Occipital lobe (tissue), 2 donors: ENCODE results near the gene ODR4. TPM values are rescaled to one million over a fixed set of nuclear protein-coding genes. Genes with fewer than 3 reads are reported as not detected.
"Not testable (repeated sequence)": the region's sequence is repeated elsewhere in the genome, so short reads cannot be mapped to it uniquely, and the experiment has no call there.

Experiments
- DNase-seq: peaks from one replicate; lab custom pipeline; 2025; lab: John Stamatoyannopoulos, UW
- total RNA-seq: library from RNA; depleted of rRNA; stranded (reverse); fragments of >200 nt; gene quantifications from one replicate; pipeline ENCODE4 v1.2.3, GENCODE V29; 2014

Gene ODR4
- 71.0 TPM for total RNA-seq

- DNase-seq = peak; percentile 99
These were observed at the start of gene ODR4, which contains the start of gene TPR for GRCh38 chr1:186375152-186375928. Gene ODR4 (plus strand): TSS chr1:186375838. CDS start chr1:186379786, 3,948 bp downstream. Gene TPR (minus strand): TSS chr1:186375253. CDS start chr1:186375028, 225 bp downstream.

GRCh38 chr1:186326009-186326408, 49.6 kb upstream of the ODR4 start:
- no peak for DNase-seq

- no peak for DNase-seq
These were observed 48.3 kb upstream of the ODR4 start for GRCh38 chr1:186327331-186327730.

GRCh38 chr1:186330758-186331157, 44.9 kb upstream of the ODR4 start:
- DNase-seq = no peak

GRCh38 chr1:186337554-186337953, 38.1 kb upstream of the ODR4 start:
- no peak for DNase-seq

- no peak for DNase-seq
These were observed 34.9 kb upstream of the ODR4 start for GRCh38 chr1:186340772-186341171.

GRCh38 chr1:186347837-186348691, 27.6 kb upstream of the ODR4 start:
- not testable (repeated sequence) for DNase-seq

- DNase-seq = no peak
These were observed 1.1 kb upstream of the ODR4 start for GRCh38 chr1:186374303-186375151.

- DNase-seq = no peak
These were observed 286 bp downstream of the ODR4 start for GRCh38 chr1:186375929-186376319.

GRCh38 chr1:186386725-186387383, 11.2 kb downstream of the ODR4 start:
- DNase-seq = no peak

GRCh38 chr1:186390925-186391324, 15.3 kb downstream of the ODR4 start:
- DNase-seq = no peak

GRCh38 chr1:186391841-186392240, 16.2 kb downstream of the ODR4 start:
- DNase-seq = no peak

GRCh38 chr1:186392711-186393110, 17.1 kb downstream of the ODR4 start:
- not testable (repeated sequence) for DNase-seq

GRCh38 chr1:186401446-186401845, 25.8 kb downstream of the ODR4 start:
- not testable (repeated sequence) for DNase-seq

- no peak for DNase-seq
These were observed 28.0 kb downstream of the ODR4 start for GRCh38 chr1:186403632-186404031.

- DNase-seq = no peak
These were observed 28.9 kb downstream of the ODR4 start for GRCh38 chr1:186404454-186405051.

GRCh38 chr1:186409091-186409490, 33.5 kb downstream of the ODR4 start:
- DNase-seq = no peak

- no peak for DNase-seq
These were observed 37.7 kb downstream of the ODR4 start for GRCh38 chr1:186413319-186413718.

GRCh38 chr1:186418503-186418902, 42.9 kb downstream of the ODR4 start:
- DNase-seq = no peak

GRCh38 chr1:186420311-186420710, 44.7 kb downstream of the ODR4 start:
- DNase-seq = no peak

- DNase-seq = no peak
These were observed 45.3 kb downstream of the ODR4 start for GRCh38 chr1:186420923-186421322.
